Right ventricle myocardium superior (tissue), 1 donor: Measurements from ENCODE around the gene CD274. TPM values are rescaled to one million over a fixed set of nuclear protein-coding genes. Genes with fewer than 3 reads are reported as not detected.
"Not testable (repeated sequence)": the region's sequence is repeated elsewhere in the genome, so short reads cannot be mapped to it uniquely, and the experiment has no call there.

ENCODE experiments used
- ATAC-seq: fragments of 200-7000 bp; cut with Tn5 transposase; one replicate; pipeline ENCODE4 v1.9.1; 2020; ENCODE audit warnings: mild to moderate bottlenecking; ENCODE audit not compliant: poor library complexity
- DNase-seq: peaks from one replicate; pipeline ENCODE4 v3.0.0-alpha.2; 2020
- intact Hi-C: fragments of 100-400 bp; cut with DNase I; formaldehyde crosslinking; loops from one replicate; pipeline ENCODE4 v1.11.2; 2022
- total RNA-seq: library from RNA; stranded (reverse); fragmentation: NEBNext Ultra II Directional; extraction: Animal tissue kit (Norgen Biotek cat#: 25700); gene quantifications from one replicate; pipeline ENCODE4 v1.2.1, GENCODE V29; 2021
- donor health status: DM: no; HTN: yes; CAD: no; lungs with severe emphysema.

Gene CD274
- total RNA-seq, 1 donor from 2014 or later, result 9.0 TPM

GRCh38 chr9:5453673-5454072 lies 3.3 kb downstream of the CD274 start:
- intact Hi-C loops, result loop anchor here (5.0 kb wide), 1 partner anchor 59 kb away; the partner anchor contains the start of gene PDCD1LG2
- ATAC-seq, result peak; percentile 48
- DNase-seq, result peak; percentile 44

- DNase-seq (no peak), ATAC-seq (no peak)
- intact Hi-C loops, result no loop called here
Observed at GRCh38 chr9:5455181-5455580, 4.8 kb downstream of the CD274 start.

- DNase-seq, result no peak
- no peak for ATAC-seq
- intact Hi-C loops, result no loop called here
Observed at GRCh38 chr9:5459289-5459829, 9.0 kb downstream of the CD274 start.

GRCh38 chr9:5460157-5460556 lies 9.8 kb downstream of the CD274 start:
- ATAC-seq (no peak), DNase-seq (no peak)
- intact Hi-C loops, result no loop called here

GRCh38 chr9:5464831-5465330 lies 14.5 kb downstream of the CD274 start:
- peak; percentile 50 for DNase-seq
- intact Hi-C loops, ATAC-seq: not testable (repeated sequence)

GRCh38 chr9:5466005-5466404 lies 15.7 kb downstream of the CD274 start:
- no peak for ATAC-seq
- intact Hi-C loops, result no loop called here
- no peak for DNase-seq

GRCh38 chr9:5466766-5467165 lies 16.4 kb downstream of the CD274 start:
- DNase-seq (no peak), ATAC-seq (no peak)
- intact Hi-C loops, result no loop called here

GRCh38 chr9:5468850-5469249 lies 18.5 kb downstream of the CD274 start:
- DNase-seq (no peak), ATAC-seq (no peak)
- intact Hi-C loops, result no loop called here

GRCh38 chr9:5470122-5470521 lies 19.8 kb downstream of the CD274 start:
- DNase-seq (no peak), ATAC-seq (no peak)
- intact Hi-C loops, result no loop called here

GRCh38 chr9:5470816-5471215 lies 20.5 kb downstream of the CD274 start:
- ATAC-seq (no peak), DNase-seq (no peak)
- intact Hi-C loops, result no loop called here

- ATAC-seq, intact Hi-C loops, DNase-seq: not testable (repeated sequence)
Observed at GRCh38 chr9:5475611-5476010, 25.3 kb downstream of the CD274 start.

GRCh38 chr9:5478206-5478605 lies 27.9 kb downstream of the CD274 start:
- intact Hi-C loops, result no loop called here
- no peak for ATAC-seq
- DNase-seq, result no peak

GRCh38 chr9:5479994-5480694 lies 29.8 kb downstream of the CD274 start:
- ATAC-seq (no peak), DNase-seq (no peak)
- intact Hi-C loops, result no loop called here

GRCh38 chr9:5480919-5481318 lies 30.6 kb downstream of the CD274 start:
- intact Hi-C loops, result no loop called here
- no peak for ATAC-seq
- no peak for DNase-seq

- ATAC-seq, result no peak
- intact Hi-C loops, result no loop called here
- no peak for DNase-seq
Observed at GRCh38 chr9:5481322-5482040, 31.1 kb downstream of the CD274 start.

GRCh38 chr9:5482194-5482593 lies 31.9 kb downstream of the CD274 start:
- DNase-seq (no peak), ATAC-seq (no peak)
- intact Hi-C loops, result no loop called here

- ATAC-seq (no peak), DNase-seq (no peak)
- intact Hi-C loops, result no loop called here
Observed at GRCh38 chr9:5483306-5483705, 33.0 kb downstream of the CD274 start.

GRCh38 chr9:5485378-5486085 lies 35.2 kb downstream of the CD274 start:
- intact Hi-C loops, result no loop called here
- DNase-seq, result no peak
- no peak for ATAC-seq

- intact Hi-C loops, result no loop called here
- no peak for ATAC-seq
- no peak for DNase-seq
Observed at GRCh38 chr9:5486988-5487387, 36.6 kb downstream of the CD274 start.
